ENCODE measurements around the gene ZNF136.

The ZNF136 gene

DNA sequence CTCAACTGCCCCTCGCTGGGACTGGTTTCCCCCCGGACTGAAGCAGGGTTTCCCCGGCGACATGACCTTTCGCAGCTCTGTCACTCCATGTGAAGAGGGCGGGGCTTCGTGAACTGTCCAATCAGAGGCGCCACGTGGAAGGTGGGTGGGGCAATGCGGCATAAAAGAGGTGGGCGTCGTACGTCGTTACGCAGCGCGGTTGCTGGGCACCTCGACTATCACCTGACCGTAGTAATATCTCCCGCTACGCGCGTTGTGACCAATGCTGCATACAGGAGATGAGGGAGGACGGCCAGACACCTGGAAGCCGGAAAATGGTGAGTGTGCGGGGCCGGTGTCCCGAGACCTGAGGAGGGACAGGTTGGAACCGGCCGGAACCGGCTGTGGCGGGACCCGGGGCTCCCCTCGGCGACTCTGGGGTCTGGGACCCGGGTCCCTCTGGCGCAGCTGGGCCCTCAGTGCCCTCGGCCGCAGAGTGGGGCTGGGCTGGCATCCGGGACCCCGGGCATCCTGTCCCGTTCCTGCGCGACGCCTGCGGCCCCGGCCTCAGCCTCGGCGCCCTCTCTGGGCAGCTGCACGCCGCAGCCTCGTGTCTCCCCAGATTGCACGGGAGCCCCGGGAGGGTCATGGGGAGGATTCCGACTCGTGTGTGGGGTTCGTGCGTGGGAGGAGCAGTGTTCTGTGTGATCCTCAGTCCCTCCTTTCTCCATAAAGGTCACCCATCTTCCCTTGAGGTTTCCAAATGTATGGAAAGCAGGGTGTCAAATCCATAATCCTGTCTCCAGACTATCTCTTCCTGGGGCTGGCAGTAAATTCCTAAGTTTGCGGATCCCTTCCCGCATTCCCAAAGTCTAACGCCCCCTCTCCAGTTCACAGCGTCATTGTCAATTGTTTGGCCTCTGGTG lies 32.2 kb downstream of the ZNF136 start:
- peak; percentile 40 for DNase-seq (ENCODE audit: low read depth, low spot score)

DNA sequence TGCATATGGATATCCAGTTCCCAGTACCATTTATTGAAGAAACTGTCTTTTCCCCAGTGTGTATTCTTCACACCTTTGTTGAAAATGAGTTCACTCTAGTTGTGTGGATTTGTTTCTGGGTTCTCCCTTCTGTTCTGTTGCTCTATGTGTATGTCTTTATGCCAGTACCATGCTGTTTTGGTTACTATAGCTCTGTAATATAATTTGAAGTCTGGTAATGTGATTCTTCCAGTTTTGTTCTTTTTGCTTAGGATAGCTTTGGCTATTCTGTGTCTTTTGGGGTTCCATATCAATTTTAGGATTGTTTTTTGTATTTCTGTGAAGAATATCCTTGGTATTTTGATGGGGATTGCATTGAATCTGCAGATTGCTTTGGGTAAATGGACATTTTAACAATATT lies 35.2 kb downstream of the ZNF136 start:
- DNase-seq (ENCODE audit: low read depth, low spot score) = no peak

DNA sequence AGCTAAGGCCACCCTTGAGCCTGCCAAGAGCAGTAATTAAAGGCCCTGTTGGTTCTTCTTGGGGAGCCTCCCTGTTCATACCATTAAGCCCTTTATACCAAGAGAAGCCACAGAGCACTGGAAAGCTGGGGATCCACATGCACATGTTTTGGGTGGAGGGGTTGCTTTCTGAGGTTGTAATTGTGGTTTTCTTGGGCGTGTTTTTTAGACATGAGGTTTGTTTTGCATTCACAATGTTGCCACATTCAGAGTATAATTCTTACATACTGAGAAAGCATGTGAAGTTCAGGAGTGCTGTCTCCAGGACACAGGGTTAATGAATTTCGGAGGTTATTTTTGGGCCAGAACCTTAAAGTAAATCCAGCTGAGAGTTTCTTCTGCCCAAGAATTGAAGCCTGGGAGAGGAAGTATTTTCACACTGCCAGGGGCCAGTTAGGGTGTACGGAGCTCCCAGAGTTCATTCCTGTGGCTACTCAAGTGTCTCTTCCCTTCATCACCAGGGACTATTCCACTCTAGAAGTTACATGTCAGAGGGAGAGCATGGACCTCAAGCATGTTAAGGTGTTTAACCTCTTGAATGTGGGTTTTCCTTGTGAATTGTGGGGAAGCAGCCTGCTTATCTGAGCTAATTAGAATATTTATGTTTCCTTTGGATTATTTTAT lies 37.0 kb downstream of the ZNF136 start:
- no peak for DNase-seq (ENCODE audit: low read depth, low spot score)

DNA sequence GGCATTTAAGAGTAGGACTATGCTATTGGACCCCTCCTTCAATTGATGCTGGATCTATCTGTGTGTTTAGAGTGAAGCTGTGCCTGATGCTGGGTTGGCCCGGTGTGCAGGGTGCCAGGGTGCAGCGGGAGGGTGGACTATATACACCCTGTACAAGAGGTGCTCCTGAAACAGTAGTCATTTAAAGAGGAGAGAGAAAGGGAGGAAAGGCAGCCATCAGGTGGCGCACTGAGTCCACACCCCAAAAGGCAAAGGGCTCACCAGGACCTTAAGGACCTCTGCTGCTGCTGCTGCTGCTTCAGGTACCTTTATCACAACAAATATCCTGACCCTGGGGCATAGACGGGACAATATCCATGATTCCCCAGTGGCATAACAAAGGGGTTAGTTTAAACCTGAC lies 39.4 kb downstream of the ZNF136 start:
- DNase-seq (ENCODE audit: low read depth, low spot score) = peak; percentile 5

DNA sequence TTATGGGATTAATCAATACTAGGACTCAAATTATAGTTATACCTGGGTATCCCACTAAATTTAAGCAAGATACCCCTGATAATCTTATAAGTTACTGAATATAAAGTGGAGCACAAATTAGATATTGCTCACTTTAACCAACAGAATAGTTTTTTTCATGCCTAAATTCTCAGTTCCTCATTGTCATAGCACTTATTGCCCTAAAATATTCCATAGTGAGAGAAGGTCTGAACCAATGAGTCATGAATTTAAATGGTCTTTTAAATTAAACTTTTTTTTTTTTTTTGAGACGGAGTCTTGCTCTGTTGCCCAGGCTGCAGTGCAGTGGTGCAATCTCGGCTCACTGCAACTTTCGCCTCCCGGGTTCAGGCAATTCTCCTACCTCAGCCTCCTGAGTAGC lies 42.4 kb downstream of the ZNF136 start:
- no peak for DNase-seq (ENCODE audit: low read depth, low spot score)

DNA sequence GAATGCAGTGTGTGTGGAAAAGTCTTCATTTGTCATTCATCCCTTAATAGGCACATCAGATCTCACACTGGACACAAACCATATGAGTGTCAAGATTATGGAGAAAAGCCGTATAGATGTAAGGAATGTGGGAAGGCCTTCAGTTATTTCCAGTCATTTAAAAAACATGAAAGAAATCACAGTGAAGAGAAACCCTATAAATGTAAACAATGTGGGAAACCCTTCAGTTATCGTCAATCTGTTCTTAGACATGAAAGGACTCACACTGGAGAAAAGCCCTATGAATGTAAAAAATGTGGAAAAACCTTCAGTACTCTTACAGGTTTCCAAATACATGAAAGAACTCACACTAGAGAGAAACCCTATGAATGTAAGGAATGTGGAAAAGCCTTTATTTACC lies 45.3 kb downstream of the ZNF136 start:
- no peak for DNase-seq (ENCODE audit: low read depth, low spot score)

DNA sequence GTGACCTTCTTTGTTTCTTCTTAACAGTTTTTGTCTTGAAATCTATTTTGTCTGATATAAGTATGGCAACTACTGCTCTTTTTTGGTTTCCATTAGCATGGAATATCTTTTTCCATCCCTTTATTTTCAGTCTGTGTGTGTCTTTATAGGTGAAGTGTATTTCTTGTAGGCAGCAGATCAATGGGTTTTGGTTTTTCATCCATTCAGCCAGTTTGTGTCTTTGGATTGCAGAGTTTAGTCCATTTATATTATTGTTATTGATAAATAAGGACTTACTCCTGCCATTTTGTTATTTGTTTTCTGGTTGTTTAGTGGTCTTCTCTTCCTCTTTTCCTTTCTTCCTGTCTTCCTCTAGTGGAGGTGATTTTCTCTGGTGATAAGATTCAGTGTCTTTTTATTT lies 54.4 kb downstream of the ZNF136 start:
- no peak for DNase-seq (ENCODE audit: low read depth, low spot score)

DNA sequence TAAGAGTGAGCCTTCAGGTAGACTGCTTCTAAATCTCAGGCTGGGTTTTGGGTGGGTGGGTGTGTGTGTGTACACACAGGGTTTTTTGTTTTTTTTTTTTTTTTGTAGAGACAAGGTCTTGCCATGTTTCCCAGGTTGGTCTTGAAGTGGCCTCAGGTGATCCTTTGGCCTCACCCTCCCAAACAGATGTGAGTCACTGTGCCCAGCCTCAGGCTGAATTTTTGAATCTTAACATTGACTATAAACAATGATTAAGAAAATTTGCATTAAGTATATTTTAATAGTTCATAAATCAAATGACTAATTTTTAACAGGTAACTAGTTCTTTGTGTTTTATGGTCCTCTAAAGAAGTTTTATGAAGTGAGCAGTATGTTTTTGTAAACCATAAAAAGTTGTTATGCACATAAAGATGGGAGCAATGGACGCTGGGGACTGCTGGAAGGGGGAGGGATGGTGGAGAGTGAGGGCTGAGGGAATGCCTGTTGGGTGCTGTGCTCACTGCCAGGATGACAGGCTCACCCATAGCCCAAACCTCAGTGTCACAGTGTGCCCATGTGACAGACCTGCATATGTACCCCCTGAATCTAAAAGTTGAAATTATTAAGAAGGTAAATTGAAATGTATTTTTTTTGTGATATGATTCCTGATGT lies 60.2 kb downstream of the ZNF136 start:
- no peak for DNase-seq (ENCODE audit: low read depth, low spot score)

DNA sequence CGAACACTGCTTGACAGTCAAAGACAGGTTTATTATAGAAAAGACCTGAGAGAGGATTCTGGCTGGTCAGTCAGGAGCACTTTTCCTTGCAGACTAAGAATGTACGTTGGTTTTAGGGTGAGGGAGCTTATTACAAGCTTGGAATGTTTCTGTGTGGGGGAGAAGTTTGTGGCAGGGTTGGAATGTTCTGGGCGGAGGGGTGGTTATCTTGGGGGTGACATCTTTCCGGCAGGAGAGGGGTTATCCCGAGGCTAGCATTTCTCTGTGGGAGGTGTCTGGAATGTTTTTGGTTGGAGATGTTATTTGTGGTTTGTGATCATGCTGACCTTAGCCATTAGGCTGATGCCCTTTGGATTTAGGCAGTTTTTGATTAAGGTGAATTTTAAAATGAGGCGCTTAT lies 61.8 kb downstream of the ZNF136 start:
- DNase-seq (ENCODE audit: low read depth, low spot score) = no peak

DNA sequence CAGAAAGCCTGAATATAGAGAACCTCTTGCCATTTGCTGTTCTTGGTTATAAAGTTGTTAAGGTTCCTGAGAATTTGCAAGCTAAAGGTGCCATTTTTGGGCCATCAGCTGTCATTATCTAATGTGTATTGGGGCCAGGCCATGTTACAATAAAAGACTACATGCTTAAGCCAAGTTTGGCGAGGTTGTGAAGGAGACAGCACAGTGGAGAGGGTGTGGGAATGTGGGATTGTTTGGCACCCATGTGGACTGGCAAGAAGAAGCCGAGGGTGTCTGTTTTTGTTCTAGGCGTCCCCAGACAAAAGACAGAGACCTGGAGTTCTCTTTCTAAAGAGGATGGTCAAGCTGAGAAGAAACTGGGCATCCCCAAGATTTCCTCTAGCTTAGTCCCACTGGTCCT lies 67.1 kb downstream of the ZNF136 start:
- no peak for DNase-seq (ENCODE audit: low read depth, low spot score)

DNA sequence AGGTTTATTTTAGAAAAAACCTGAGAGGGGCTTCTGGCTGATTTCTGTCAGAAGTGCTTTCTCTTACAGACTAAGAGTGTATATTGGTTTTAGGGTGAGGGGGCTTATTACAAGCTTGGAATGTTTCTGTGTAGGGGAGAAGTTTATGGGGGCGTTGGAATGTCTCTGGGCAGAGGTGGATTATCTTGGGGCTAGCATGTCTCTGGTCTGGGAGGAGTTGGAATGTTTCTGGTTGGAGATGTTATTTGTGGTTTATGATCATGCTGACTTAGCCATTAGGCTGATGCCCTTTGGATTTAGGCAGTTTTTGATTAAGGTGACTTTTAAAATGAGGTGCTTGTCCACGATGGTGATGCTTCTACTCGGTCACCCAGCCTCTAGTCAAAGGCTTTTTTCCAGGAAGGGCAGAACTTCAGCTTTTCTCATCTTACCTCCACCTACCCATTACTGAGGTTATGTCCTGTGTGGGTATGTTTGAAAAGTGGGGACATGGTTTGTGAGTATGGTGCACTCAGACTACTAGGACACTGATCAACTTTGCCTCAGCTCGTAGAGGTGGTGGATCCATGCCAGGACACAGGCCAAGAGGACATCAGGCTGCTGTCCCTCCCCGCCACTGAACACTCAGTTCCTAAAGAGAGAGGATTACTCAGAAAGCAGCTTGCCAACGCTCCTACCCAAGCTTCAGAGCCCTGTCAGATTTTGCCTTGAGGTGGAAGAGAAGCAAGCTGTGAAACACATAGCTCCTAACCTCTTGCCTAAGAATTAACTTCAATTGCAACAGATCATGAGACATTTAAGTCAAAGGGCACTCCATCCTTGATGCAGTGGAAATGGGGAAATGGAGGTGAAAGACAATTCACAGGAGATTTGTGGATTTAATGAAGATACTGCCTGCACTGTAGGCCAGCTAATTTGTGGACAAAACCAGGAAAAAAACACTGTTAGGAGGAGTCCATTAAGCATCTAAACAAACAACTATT lies 68.1 kb downstream of the ZNF136 start:
- DNase-seq (ENCODE audit: low read depth, low spot score) = no peak

DNA sequence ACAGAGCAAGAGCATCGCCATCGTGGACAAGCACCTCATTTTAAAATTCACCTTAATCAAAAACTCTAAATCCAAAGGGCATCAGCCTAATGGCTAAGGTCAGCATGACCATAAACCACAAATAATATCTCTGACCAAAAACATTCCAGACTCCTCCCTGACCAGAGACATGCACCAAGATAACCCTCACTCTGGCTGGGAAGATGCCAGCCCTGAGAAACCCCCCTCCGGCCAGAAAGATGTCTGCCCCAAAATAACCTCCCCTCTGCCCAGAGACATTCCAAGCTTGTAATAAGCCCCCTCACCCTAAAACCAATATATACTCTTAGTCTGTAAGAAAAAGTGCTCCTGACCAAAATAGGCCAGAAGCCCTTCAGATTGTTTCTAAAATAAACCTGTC lies 70.1 kb downstream of the ZNF136 start:
- no peak for DNase-seq (ENCODE audit: low read depth, low spot score)

DNA sequence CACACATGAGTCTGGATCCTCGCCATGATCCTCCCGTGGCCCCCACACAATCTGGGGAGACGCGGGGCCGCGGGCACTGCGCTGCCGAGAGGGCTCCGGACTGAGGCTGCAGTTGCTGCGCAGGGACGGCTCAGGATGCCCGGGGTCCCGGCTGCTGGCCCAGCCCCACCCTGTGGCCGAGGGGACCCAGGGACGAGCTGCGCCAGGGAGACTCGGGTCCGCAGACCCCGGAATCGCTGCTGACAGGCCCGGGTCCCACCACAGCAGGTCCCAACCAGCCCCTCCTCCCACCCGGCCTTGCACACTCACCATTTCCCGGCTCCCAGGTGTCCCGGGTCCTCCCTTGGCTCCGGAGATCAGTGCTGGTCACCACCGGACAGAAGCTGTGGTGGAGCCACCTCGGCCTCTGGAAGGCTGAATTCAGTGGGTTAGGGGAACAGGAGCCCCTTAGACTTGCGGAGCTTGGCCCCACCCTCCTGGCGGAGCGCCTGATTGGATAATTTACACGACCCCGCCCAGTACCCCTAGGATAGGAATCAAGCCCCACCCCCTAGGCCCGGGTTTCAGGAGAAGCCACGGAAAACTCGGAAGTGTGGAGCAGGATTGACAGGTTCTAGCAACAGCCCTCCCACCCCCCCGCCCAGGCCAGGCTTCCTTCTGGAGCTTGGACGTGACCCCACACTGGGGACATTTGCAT lies 74.4 kb downstream of the ZNF136 start:
- DNase-seq (ENCODE audit: low read depth, low spot score) = no peak

Measured in activated CD4-positive, CD25-positive, alpha-beta regulatory T cell treated with anti-CD3 and anti-CD28 coated beads, Interleukin-2, amount 50 U/mL, for 16 hours (primary cell).